Measurements from ENCODE around the gene FER1L5. TPM values are rescaled to one million over a fixed set of nuclear protein-coding genes. Genes with fewer than 3 reads are reported as not detected.

Gene FER1L5
- total and polyA plus RNA-seq, 2 of the 8 experiments (the other 6 are each of a cell fraction or from before 2014, with no cell fraction given): 0.23 to 0.88 TPM

GRCh38 chr2:96616128-96616527 is 26.4 kb upstream of the FER1L5 start (continued):
- TF ChIP-seq MAX (IDR thresholded peaks at IDR 0.05) (no peak), USF2 (IDR thresholded peaks at IDR 0.05; ENCODE audit: low read length) (no peak), TCF12 (IDR thresholded peaks at IDR 0.05; ENCODE audit: low read depth, low read length) (no peak), POLR2AphosphoS5 (IDR thresholded peaks at IDR 0.05; ENCODE audit: low read depth, low read length) (no peak), FOSL1 (IDR thresholded peaks at IDR 0.05; ENCODE audit: insufficient read depth, low read depth, low read length) (no peak), SIX5 (IDR thresholded peaks at IDR 0.05; ENCODE audit: low read depth, low read length) (no peak)
